ENCODE measurements around the gene CETP. TPM values are rescaled to one million over a fixed set of nuclear protein-coding genes. Genes with fewer than 3 reads are reported as not detected.

The CETP gene
- total RNA-seq, 4 donors from 2014 or later, result 0.58 to 2.8 TPM; not detected in 2

- intact Hi-C loops (cut with DNase I; ENCODE audit: low total_unique reads), result no loop called here
- TF ChIP-seq POLR2A (IDR thresholded peaks at IDR 0.05) (no peak), CTCF (IDR thresholded peaks at IDR 0.05) (no peak)
- DNase-seq, result no peak
- H3K27ac ChIP-seq, result no peak overlapping the region
- H3K36me3 ChIP-seq, result no peaks in the 10 kb centered on the region
- H3K9me3 ChIP-seq, result no peaks in the 10 kb centered on the region
- H3K4me1 ChIP-seq, result no peaks in the 10 kb centered on the region
- H3K4me3 ChIP-seq, result no peak overlapping the region
- no peaks in the 10 kb centered on the region for H3K27me3 ChIP-seq
Observed at GRCh38 chr16:56941856-56942331, 19.9 kb upstream of the CETP start.

- H3K27me3 ChIP-seq, result no peaks in the 10 kb centered on the region
- TF ChIP-seq CTCF (IDR thresholded peaks at IDR 0.05) (no peak), POLR2A (IDR thresholded peaks at IDR 0.05) (no peak)
- no peaks in the 10 kb centered on the region for H3K4me1 ChIP-seq
- no peak overlapping the region for H3K4me3 ChIP-seq
- no peaks in the 10 kb centered on the region for H3K36me3 ChIP-seq
- intact Hi-C loops (cut with DNase I; ENCODE audit: low total_unique reads), result no loop called here
- H3K9me3 ChIP-seq, result no peaks in the 10 kb centered on the region
- no peak overlapping the region for H3K27ac ChIP-seq
- DNase-seq, result no peak
Observed at GRCh38 chr16:56943761-56944375, 17.9 kb upstream of the CETP start.

- Histone ChIP-seq H3K27ac (no peak overlapping the region), H3K4me3 (no peak overlapping the region), H3K4me1 (no peaks in the 10 kb centered on the region), H3K9me3 (no peaks in the 10 kb centered on the region), H3K27me3 (no peaks in the 10 kb centered on the region), H3K36me3 (no peaks in the 10 kb centered on the region)
- intact Hi-C loops (cut with DNase I; ENCODE audit: low total_unique reads), result no loop called here
- no peak for DNase-seq
- TF ChIP-seq POLR2A (IDR thresholded peaks at IDR 0.05) (no peak), CTCF (IDR thresholded peaks at IDR 0.05) (no peak)
Observed at GRCh38 chr16:56944954-56945839, 16.6 kb upstream of the CETP start.

GRCh38 chr16:56945847-56946527, 15.8 kb upstream of the CETP start:
- H3K36me3 ChIP-seq, result no peaks in the 10 kb centered on the region
- intact Hi-C loops (cut with DNase I; ENCODE audit: low total_unique reads), result no loop called here

More at GRCh38 chr16:56945847-56946527, 15.8 kb upstream of the CETP start:
- Histone ChIP-seq H3K27ac (no peak overlapping the region), H3K9me3 (no peaks in the 10 kb centered on the region), H3K4me3 (no peak overlapping the region), H3K4me1 (no peaks in the 10 kb centered on the region), H3K27me3 (no peaks in the 10 kb centered on the region)
- DNase-seq, result no peak
- TF ChIP-seq CTCF (IDR thresholded peaks at IDR 0.05) (no peak), POLR2A (IDR thresholded peaks at IDR 0.05) (no peak)

Data from uterus (tissue), 4 donors.